Measurements from ENCODE around the gene RPL22L1.
A peak's percentile ranks its signal among the peaks of the same experiment; 100 is the strongest.

The RPL22L1 gene

GRCh38 chr3:170864525-170865208 lies 5.3 kb downstream of the RPL22L1 start (continued):
- no peak for TF ChIP-seq ZNF639 (tag by site-specific recombination; IDR thresholded peaks at IDR 0.05)
- no peak for TF ChIP-seq ZNF48 (tag by site-specific recombination; IDR thresholded peaks at IDR 0.05)
- TF ChIP-seq ZNF280C (tag by site-specific recombination; IDR thresholded peaks at IDR 0.05), result no peak
- no peak for TF ChIP-seq ZBTB49 (tag by site-specific recombination; IDR thresholded peaks at IDR 0.05; ENCODE audit: low read depth)
- no peak for TF ChIP-seq ZNF747 (tag by site-specific recombination; IDR thresholded peaks at IDR 0.05)
- peak; percentile 9; the same call in 1 of the 2 replicates for TF ChIP-seq PRDM1 (tag by site-specific recombination; IDR thresholded peaks at IDR 0.05)
- no peak for TF ChIP-seq ZNF561 (tag by site-specific recombination; IDR thresholded peaks at IDR 0.05; ENCODE audit: borderline replicate concordance)
- TF ChIP-seq ZNF324 (tag by site-specific recombination; IDR thresholded peaks at IDR 0.05), result no peak
- TF ChIP-seq ZFP69B (tag by site-specific recombination; IDR thresholded peaks at IDR 0.05), result no peak
- TF ChIP-seq ZNF677 (tag by site-specific recombination; IDR thresholded peaks at IDR 0.05), result no peak
- no peak for TF ChIP-seq ZNF558 (tag by site-specific recombination; IDR thresholded peaks at IDR 0.05)
- no peak for TF ChIP-seq ELK4 (IDR thresholded peaks at IDR 0.05; ENCODE audit: borderline replicate concordance, low read depth, low read length)
- no peak for TF ChIP-seq SP7 (tag by site-specific recombination; IDR thresholded peaks at IDR 0.05)
- 0 out of 2 replicates have a peak, but pooled peaks have one; percentile 13 for TF ChIP-seq ZNF121 (tag by site-specific recombination; IDR thresholded peaks at IDR 0.05)
- TF ChIP-seq ZBTB17 (tag by site-specific recombination; IDR thresholded peaks at IDR 0.05), result no peak
- 0 out of 2 replicates have a peak, but pooled peaks have one; percentile 13 for TF ChIP-seq ZNF341 (tag by site-specific recombination; IDR thresholded peaks at IDR 0.05; ENCODE audit: low read depth)
- no peak for TF ChIP-seq ZSCAN30 (tag by site-specific recombination; IDR thresholded peaks at IDR 0.05)
- no peak for TF ChIP-seq ZBTB44 (tag by site-specific recombination; IDR thresholded peaks at IDR 0.05)

GRCh38 chr3:170863816-170864215 lies 6.2 kb downstream of the RPL22L1 start:
- POLR2A ChIA-PET, result interaction anchor here (1.0 kb wide), 1 partner anchor 10 kb away, joined by 3 read pairs; no protein-coding TSS in a partner anchor
- H3K4me1 ChIP-seq (ENCODE audit: control insufficient read depth, insufficient read depth, low read length), result no peaks in the 10 kb centered on the region
- H3K27ac ChIP-seq (ENCODE audit: extremely low read depth, low read depth, low read length), result no peak overlapping the region
- CTCF ChIA-PET, result no interaction called here
- no peaks in the 10 kb centered on the region for H3K9me3 ChIP-seq (ENCODE audit: control insufficient read depth, insufficient read depth, low read depth, low read length)
- H3K4me3 ChIP-seq (ENCODE audit: low read depth, low read length), result no peak overlapping the region
- peaks cover 0 to 43% of the 10 kb centered on the region in 2 experiments; a peak in 2 of 3 replicates for H3K36me3 ChIP-seq (ENCODE audit: control insufficient read depth in 2 of 2, insufficient read depth in 1 of 2, low read length in 2 of 2)
- TF ChIP-seq ZNF621 (tag by site-specific recombination; IDR thresholded peaks at IDR 0.05), result no peak
- TF ChIP-seq ZNF510 (tag by site-specific recombination; IDR thresholded peaks at IDR 0.05; ENCODE audit: insufficient replicate concordance), result no peak
- TF ChIP-seq ZNF529 (tag by site-specific recombination; IDR thresholded peaks at IDR 0.05; ENCODE audit: insufficient replicate concordance), result no peak
- no peak for TF ChIP-seq ZSCAN18 (tag by site-specific recombination; IDR thresholded peaks at IDR 0.05)
- TF ChIP-seq ZNF302 (tag by site-specific recombination; IDR thresholded peaks at IDR 0.05; ENCODE audit: low read depth), result no peak
- no peak for TF ChIP-seq ZNF391 (tag by site-specific recombination; IDR thresholded peaks at IDR 0.05; ENCODE audit: borderline replicate concordance, low read depth)
- no peak for TF ChIP-seq ZNF561 (tag by site-specific recombination; IDR thresholded peaks at IDR 0.05; ENCODE audit: borderline replicate concordance)
- TF ChIP-seq ZNF596 (tag by site-specific recombination; IDR thresholded peaks at IDR 0.05), result no peak
- TF ChIP-seq ZNF423 (tag by site-specific recombination; IDR thresholded peaks at IDR 0.05), result no peak
